Progenitor cell of endocrine pancreas (in vitro differentiated cells): ENCODE measurements around the gene PIR. TPM values are rescaled to one million over a fixed set of nuclear protein-coding genes. Genes with fewer than 3 reads are reported as not detected.

Experiments
- DNase-seq: peaks from one replicate; pipeline ENCODE4 v3.0.0; 2021; ENCODE audit warnings: low spot score; ENCODE audit not compliant: unreplicated experiment
- H3K27ac Mint-ChIP-seq: 2 replicates; pipeline ENCODE4 v1.8.0; 2021; ENCODE audit warnings: mild to moderate bottlenecking, moderate library complexity, mixed read lengths
- H3K27me3 Mint-ChIP-seq: 2 replicates; pipeline ENCODE4 v1.8.0; 2021; ENCODE audit warnings: mixed read lengths
- H3K36me3 Mint-ChIP-seq: 2 replicates; pipeline ENCODE4 v1.8.0; 2022; ENCODE audit warnings: mixed read lengths; ENCODE audit not compliant: insufficient read depth
- H3K4me1 Mint-ChIP-seq: 2 replicates; pipeline ENCODE4 v1.8.0; 2021; ENCODE audit warnings: low read depth, mixed read lengths
- H3K4me3 Mint-ChIP-seq: 2 replicates; pipeline ENCODE4 v1.8.0; 2021; ENCODE audit warnings: low read depth, mild to moderate bottlenecking, moderate library complexity, mixed read lengths
- H3K9me3 Mint-ChIP-seq: 2 replicates; pipeline ENCODE4 v1.8.0; 2021; ENCODE audit warnings: low read depth, mixed read lengths
- total RNA-seq: library from RNA; stranded (reverse); gene quantifications from 2 replicates; pipeline ENCODE4 v1.2.1, GENCODE V29; 2021
- TF ChIP-seq, protein P1 (sequence below): fragments of 200-600 bp; sonication (generic); IDR thresholded peaks from one replicate; pipeline ENCODE4 v1.5.0; 2021; ENCODE audit warnings: antibody characterized with exemption, mild to moderate bottlenecking; ENCODE audit not compliant: unreplicated experiment

The PIR gene
- total RNA-seq, 1 donor from 2014 or later = 14.9 TPM

DNA sequence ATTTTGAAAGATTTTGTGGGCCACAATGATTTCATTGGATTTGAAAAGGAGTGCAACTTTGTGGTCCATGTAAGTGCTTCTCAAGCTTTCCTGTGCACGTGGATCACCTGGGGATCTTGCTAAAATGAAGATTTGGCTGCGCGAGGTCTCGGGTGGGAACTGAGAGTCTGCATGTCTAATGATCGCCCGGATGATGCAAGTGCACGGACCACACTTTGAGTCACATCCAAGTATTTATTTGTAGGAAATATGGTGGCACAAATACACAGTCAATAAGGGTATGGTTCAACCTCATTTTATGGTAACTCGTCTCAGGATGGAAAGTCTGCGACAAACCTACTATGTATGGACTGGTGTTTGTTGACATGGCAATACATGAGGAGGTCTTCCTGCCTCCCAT is 8.4 kb upstream of the PIR start:
- H3K9me3 Mint-ChIP-seq = no peaks in the 10 kb centered on the region
- H3K4me1 Mint-ChIP-seq = peaks cover 1% of the 10 kb centered on the region
- no peak overlapping the region for H3K27ac Mint-ChIP-seq
- H3K4me3 Mint-ChIP-seq = no peak overlapping the region
- no peak for DNase-seq
- TF ChIP-seq, protein P1, sequence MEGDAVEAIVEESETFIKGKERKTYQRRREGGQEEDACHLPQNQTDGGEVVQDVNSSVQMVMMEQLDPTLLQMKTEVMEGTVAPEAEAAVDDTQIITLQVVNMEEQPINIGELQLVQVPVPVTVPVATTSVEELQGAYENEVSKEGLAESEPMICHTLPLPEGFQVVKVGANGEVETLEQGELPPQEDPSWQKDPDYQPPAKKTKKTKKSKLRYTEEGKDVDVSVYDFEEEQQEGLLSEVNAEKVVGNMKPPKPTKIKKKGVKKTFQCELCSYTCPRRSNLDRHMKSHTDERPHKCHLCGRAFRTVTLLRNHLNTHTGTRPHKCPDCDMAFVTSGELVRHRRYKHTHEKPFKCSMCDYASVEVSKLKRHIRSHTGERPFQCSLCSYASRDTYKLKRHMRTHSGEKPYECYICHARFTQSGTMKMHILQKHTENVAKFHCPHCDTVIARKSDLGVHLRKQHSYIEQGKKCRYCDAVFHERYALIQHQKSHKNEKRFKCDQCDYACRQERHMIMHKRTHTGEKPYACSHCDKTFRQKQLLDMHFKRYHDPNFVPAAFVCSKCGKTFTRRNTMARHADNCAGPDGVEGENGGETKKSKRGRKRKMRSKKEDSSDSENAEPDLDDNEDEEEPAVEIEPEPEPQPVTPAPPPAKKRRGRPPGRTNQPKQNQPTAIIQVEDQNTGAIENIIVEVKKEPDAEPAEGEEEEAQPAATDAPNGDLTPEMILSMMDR = no peak
- no peaks in the 10 kb centered on the region for H3K36me3 Mint-ChIP-seq
- H3K27me3 Mint-ChIP-seq = peaks cover 2% of the 10 kb centered on the region

DNA sequence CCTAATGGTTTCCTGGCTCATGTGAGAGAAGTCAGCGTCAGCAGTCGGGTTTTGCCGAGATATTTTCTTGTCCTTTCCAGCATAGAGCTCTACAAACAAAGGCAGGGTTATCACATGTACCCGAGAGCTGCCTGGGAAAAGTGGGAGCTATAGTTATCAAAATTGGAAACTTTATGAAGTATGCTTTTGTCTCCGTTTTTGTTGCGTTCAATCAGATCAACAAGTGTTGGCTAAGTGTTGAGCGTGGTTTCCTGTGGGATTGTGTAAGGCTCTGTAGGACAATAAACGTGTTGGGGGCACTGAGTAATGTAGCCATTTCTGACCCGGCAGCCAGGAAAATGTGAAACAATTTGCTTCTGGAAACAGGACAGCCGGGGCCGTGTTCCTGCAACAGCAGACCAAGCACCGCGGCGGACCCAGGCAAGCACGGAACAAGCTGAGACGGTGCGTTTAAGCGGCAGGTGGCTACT is 7.4 kb upstream of the PIR start, which contains the start of gene BMX:
BMX (plus strand) TSS at position 311 of the 470 bp plus-strand sequence. CDS start 7,547 bp downstream, outside the sequence.
- H3K27ac Mint-ChIP-seq = no peak within 1 kb of the TSS

GRCh38 chrX:15499976-15500375 is 6.8 kb upstream of the PIR start:
- no peaks in the 10 kb centered on the region for H3K36me3 Mint-ChIP-seq
- H3K4me3 Mint-ChIP-seq = no peak overlapping the region
- TF ChIP-seq, protein P1 = no peak

More for the DNA sequence above, 7.4 kb upstream of the PIR start, which contains the start of gene BMX:
- Mint-ChIP-seq H3K36me3 (no peaks in the 10 kb centered on the region), H3K4me3 (no peak within 1 kb of the TSS), H3K27me3 (peaks cover 2% of the 10 kb centered on the region), H3K9me3 (no peaks in the 10 kb centered on the region), H3K4me1 (peaks cover 1% of the 10 kb centered on the region)
- TF ChIP-seq, protein P1 = no peak
- DNase-seq = no peak

GRCh38 chrX:15498741-15499140 is 5.6 kb upstream of the PIR start:
- H3K36me3 Mint-ChIP-seq = no peaks in the 10 kb centered on the region
- no peak overlapping the region for H3K4me3 Mint-ChIP-seq
- H3K4me1 Mint-ChIP-seq = peaks cover 2% of the 10 kb centered on the region
- H3K27ac Mint-ChIP-seq = no peak overlapping the region
- TF ChIP-seq, protein P1 = no peak
- peaks cover 2% of the 10 kb centered on the region for H3K27me3 Mint-ChIP-seq
- H3K9me3 Mint-ChIP-seq = no peaks in the 10 kb centered on the region
- no peak for DNase-seq

More at GRCh38 chrX:15499976-15500375, 6.8 kb upstream of the PIR start:
- H3K27ac Mint-ChIP-seq = no peak overlapping the region
- peaks cover 2% of the 10 kb centered on the region for H3K27me3 Mint-ChIP-seq
- H3K4me1 Mint-ChIP-seq = peaks cover 1% of the 10 kb centered on the region
- no peaks in the 10 kb centered on the region for H3K9me3 Mint-ChIP-seq
- DNase-seq = no peak

GRCh38 chrX:15497865-15498264 is 4.7 kb upstream of the PIR start:
- peak; percentile 51 for DNase-seq
- H3K4me3 Mint-ChIP-seq = no peak overlapping the region
- H3K27me3 Mint-ChIP-seq = peaks cover 2% of the 10 kb centered on the region
- H3K9me3 Mint-ChIP-seq = no peaks in the 10 kb centered on the region
- TF ChIP-seq, protein P1 = peak; percentile 81
- H3K27ac Mint-ChIP-seq = no peak overlapping the region
- H3K4me1 Mint-ChIP-seq = peaks cover 6% of the 10 kb centered on the region
- no peaks in the 10 kb centered on the region for H3K36me3 Mint-ChIP-seq
